GM12875 (cell line): Measurements from ENCODE around the gene CELA3A.
"Not testable (repeated sequence)": the region's sequence is repeated elsewhere in the genome, so short reads cannot be mapped to it uniquely, and the experiment has no call there.

Experiments
- H3K4me3 ChIP-seq: one replicate; pipeline ENCODE4 v1.5.1; 2011; ENCODE audit warnings: low read depth, low read length, control low read depth
- CTCF ChIP-seq: IDR thresholded peaks from 2 replicates; pipeline ENCODE4 v1.5.1; 2011; ENCODE audit warnings: low read depth, mild to moderate bottlenecking, control low read depth, inconsistent platforms, low read length, moderate library complexity, borderline replicate concordance; ENCODE audit not compliant: insufficient read depth

Gene CELA3A

GRCh38 chr1:21961799-21962198 lies 39.7 kb upstream of the CELA3A start:
- H3K4me3 ChIP-seq, result no peak overlapping the region
- TF ChIP-seq CTCF, result no peak

GRCh38 chr1:21963477-21964217 lies 37.8 kb upstream of the CELA3A start:
- TF ChIP-seq CTCF, result peak; percentile 85
- H3K4me3 ChIP-seq, result no peak overlapping the region

GRCh38 chr1:21966247-21967000 lies 35.0 kb upstream of the CELA3A start:
- TF ChIP-seq CTCF, result no peak
- no peak overlapping the region for H3K4me3 ChIP-seq

GRCh38 chr1:21967216-21967615 lies 34.2 kb upstream of the CELA3A start:
- not testable (repeated sequence) for H3K4me3 ChIP-seq

- H3K4me3 ChIP-seq, result not testable (repeated sequence)
These were observed 32.4 kb upstream of the CELA3A start for GRCh38 chr1:21969066-21969465.

GRCh38 chr1:21970523-21970922 lies 30.9 kb upstream of the CELA3A start:
- H3K4me3 ChIP-seq, result not testable (repeated sequence)

- H3K4me3 ChIP-seq, result not testable (repeated sequence)
These were observed 28.4 kb upstream of the CELA3A start for GRCh38 chr1:21972973-21973441.

- H3K4me3 ChIP-seq, result not testable (repeated sequence)
These were observed 27.5 kb upstream of the CELA3A start for GRCh38 chr1:21973948-21974347.

- not testable (repeated sequence) for H3K4me3 ChIP-seq
These were observed 26.8 kb upstream of the CELA3A start for GRCh38 chr1:21974699-21975098.

- not testable (repeated sequence) for H3K4me3 ChIP-seq
These were observed 26.2 kb upstream of the CELA3A start for GRCh38 chr1:21975296-21975695.

- not testable (repeated sequence) for H3K4me3 ChIP-seq
These were observed 24.7 kb upstream of the CELA3A start, which contains the start of gene CELA3B for GRCh38 chr1:21976703-21977239. Gene CELA3B, plus strand, starts transcription at chr1:21977022. Its CDS starts 18 bp downstream, at chr1:21977040.

GRCh38 chr1:21978209-21978608 lies 23.2 kb upstream of the CELA3A start:
- H3K4me3 ChIP-seq, result not testable (repeated sequence)

- H3K4me3 ChIP-seq, result not testable (repeated sequence)
These were observed 20.8 kb upstream of the CELA3A start for GRCh38 chr1:21980515-21981220.

- not testable (repeated sequence) for H3K4me3 ChIP-seq
These were observed 20.2 kb upstream of the CELA3A start for GRCh38 chr1:21981253-21981652.

GRCh38 chr1:21982122-21982521 lies 19.3 kb upstream of the CELA3A start:
- H3K4me3 ChIP-seq, result not testable (repeated sequence)

- not testable (repeated sequence) for H3K4me3 ChIP-seq
These were observed 17.9 kb upstream of the CELA3A start for GRCh38 chr1:21983539-21983938.
